ENCODE results near the gene MAGI2. TPM values are rescaled to one million over a fixed set of nuclear protein-coding genes. Genes with fewer than 3 reads are reported as not detected.

The MAGI2 gene
- polyA plus RNA-seq, 4 donors, result 36.8 to 43.5 (median 38.3) TPM

DNA sequence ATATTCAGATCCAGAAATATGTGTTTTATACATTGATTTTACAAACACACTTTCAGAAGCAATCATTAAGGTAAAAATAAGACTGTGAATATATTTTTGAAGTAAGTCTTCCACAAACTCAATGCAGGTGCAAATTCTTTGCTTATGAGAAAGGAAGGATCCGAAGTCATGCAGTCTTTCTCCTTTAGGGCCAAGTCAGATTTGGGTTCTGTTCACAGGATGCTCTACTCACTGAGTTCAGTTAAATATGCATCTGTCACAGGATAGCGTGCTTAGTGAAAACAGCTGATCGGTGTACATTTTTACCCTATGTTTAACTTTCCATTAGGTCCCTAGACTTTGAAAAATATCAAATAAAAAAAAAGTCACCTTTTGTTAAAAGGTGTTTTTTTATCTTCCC lies 1046.4 kb downstream of the MAGI2 start:
- DNase-seq (ENCODE audit: low read depth in 4 of 4, low spot score in 3 of 4), result no peak

GRCh38 chr7:78406531-78406930 lies 1046.9 kb downstream of the MAGI2 start:
- DNase-seq (ENCODE audit: low read depth in 4 of 4, low spot score in 3 of 4), result no peak

GRCh38 chr7:78402096-78402495 lies 1051.4 kb downstream of the MAGI2 start:
- DNase-seq (ENCODE audit: low read depth in 4 of 4, low spot score in 3 of 4), result no peak

GRCh38 chr7:78400038-78400437 lies 1053.4 kb downstream of the MAGI2 start:
- DNase-seq (ENCODE audit: low read depth in 4 of 4, low spot score in 3 of 4), result no peak

GRCh38 chr7:78399033-78399769 lies 1054.3 kb downstream of the MAGI2 start:
- no peak for DNase-seq (ENCODE audit: low read depth in 4 of 4, low spot score in 3 of 4)

GRCh38 chr7:78398576-78398975 lies 1054.9 kb downstream of the MAGI2 start:
- DNase-seq (ENCODE audit: low read depth in 4 of 4, low spot score in 3 of 4), result no peak

DNA sequence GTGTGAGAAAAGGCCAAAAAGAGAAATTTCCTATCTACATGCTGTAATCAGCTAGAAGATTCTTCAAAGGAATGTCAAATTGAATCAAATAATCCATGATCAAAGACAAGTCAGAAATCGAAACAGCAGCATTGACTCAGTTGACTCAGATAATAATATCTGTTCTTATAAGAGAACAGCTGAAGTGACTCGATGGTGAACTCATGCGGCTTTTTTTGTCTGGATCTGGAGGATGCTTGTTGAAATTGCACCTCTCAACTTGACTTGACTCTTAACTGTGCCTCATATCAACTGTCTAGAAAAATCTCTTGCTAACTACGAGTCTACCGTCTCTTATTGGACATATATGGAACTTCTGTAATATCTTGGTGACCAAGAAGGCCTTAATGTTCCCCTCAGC lies 1055.4 kb downstream of the MAGI2 start:
- no peak for DNase-seq (ENCODE audit: low read depth in 4 of 4, low spot score in 3 of 4)

- DNase-seq (ENCODE audit: low read depth in 4 of 4, low spot score in 3 of 4), result no peak
These were observed 1057.3 kb downstream of the MAGI2 start for GRCh38 chr7:78396210-78396609.

GRCh38 chr7:78395298-78396036 lies 1058.0 kb downstream of the MAGI2 start:
- DNase-seq (ENCODE audit: low read depth in 4 of 4, low spot score in 3 of 4), result no peak

DNA sequence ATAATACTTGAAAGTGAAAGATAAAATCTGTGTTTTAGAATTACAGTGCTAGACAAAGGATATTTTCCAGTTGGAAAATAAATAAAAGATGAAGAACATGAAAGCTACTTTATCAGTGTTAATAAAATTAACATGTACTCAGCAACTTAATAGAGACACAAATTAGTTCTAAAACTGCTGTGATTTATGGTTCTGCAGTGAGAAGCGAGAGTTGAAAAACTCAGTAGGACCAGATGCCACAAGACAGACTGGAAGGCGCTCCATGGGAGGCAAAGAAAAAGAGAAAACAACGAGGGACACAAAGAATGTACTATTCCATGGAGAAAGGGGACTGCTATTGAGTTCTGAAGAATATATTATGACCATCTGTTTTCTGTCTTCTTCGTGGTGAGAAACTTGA lies 1064.4 kb downstream of the MAGI2 start:
- DNase-seq (ENCODE audit: low read depth in 4 of 4, low spot score in 3 of 4), result no peak

- DNase-seq (ENCODE audit: low read depth in 4 of 4, low spot score in 3 of 4), result no peak
These were observed 1066.9 kb downstream of the MAGI2 start for GRCh38 chr7:78386520-78386919.

DNA sequence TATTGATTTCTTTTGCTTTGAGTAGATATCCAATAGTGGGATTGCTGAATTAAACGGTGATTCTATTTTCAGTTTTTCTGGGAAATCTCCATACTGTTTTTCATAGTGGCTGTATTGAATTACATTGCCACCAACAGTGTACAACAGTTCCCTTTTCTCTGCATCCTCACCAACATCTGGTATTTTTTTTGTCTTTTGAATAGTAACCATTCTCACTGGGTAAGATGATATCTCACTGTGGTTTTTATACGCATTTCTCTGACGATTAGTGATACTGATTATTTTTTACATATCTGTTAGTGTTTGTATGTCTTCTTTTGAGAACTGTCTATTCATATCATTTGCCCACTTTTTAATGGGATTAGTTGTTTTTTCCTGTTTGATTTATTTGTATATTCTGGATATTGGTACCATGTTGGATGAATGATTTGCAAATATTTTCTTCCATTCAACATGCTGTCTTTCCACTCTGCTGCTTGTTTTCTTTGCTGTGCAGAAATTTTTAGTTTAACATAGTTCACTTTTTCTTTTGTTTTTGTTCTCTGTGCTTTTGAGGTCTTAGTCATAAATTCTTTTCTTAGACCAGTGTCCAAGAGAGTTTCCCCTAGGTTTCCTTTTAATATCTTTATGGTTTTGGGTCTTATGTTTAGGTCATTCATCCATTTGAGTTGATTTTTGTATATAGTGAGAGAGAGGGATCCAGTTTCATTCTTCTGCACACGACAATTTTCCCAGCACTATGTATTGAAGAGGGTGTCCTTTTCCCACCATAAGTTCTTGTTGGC lies 1070.2 kb downstream of the MAGI2 start:
- DNase-seq (ENCODE audit: low read depth in 4 of 4, low spot score in 3 of 4), result no peak

GRCh38 chr7:78379148-78379547 lies 1074.3 kb downstream of the MAGI2 start:
- DNase-seq (ENCODE audit: low read depth in 4 of 4, low spot score in 3 of 4), result no peak

DNA sequence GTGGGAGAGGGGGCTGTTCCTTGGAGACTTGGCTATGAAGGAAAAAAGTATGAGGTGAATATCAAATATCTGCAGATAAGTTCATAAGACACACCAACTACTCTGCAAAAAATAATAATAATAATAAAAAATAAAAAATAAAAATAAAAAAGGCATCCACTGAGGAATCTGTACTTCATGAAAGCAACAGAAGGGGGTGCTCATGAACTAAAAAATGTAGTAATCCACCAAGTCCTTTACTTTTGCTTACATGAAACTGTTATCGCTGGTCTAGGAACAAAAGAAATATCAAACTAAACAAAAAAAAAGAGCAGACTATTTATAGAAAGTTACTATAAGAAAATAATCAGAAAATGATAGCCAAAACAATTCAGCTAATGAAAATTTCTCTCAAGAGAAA lies 1075.9 kb downstream of the MAGI2 start:
- DNase-seq (ENCODE audit: low read depth in 4 of 4, low spot score in 3 of 4), result no peak

GRCh38 chr7:78370936-78371335 lies 1082.5 kb downstream of the MAGI2 start:
- no peak for DNase-seq (ENCODE audit: low read depth in 4 of 4, low spot score in 3 of 4)

GRCh38 chr7:78368771-78369170 lies 1084.7 kb downstream of the MAGI2 start:
- no peak for DNase-seq (ENCODE audit: low read depth in 4 of 4, low spot score in 3 of 4)

DNA sequence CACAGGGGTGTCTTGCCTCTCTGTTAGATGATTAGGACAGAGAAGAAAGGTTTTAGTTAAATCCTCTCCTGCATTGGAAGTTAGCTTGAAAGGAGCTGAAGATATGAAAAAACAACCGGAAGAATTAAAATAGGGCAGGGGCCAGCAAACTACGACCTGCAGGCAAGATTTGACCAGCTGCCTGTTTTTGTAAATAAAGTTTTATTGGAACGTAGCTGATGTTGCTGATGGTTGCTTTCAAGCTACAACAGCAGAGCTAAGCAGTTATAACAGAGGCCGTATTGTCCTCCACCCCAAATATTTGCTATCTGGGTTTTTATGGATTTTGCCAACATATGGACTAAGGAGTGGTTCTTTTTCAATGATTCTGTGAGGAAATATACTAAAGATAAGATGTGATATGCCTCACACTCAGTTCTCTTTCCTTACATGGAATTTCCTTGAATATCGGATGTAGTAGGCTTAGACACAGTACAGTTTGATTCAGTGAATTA lies 1086.1 kb downstream of the MAGI2 start:
- no peak for DNase-seq (ENCODE audit: low read depth in 4 of 4, low spot score in 3 of 4)

DNA sequence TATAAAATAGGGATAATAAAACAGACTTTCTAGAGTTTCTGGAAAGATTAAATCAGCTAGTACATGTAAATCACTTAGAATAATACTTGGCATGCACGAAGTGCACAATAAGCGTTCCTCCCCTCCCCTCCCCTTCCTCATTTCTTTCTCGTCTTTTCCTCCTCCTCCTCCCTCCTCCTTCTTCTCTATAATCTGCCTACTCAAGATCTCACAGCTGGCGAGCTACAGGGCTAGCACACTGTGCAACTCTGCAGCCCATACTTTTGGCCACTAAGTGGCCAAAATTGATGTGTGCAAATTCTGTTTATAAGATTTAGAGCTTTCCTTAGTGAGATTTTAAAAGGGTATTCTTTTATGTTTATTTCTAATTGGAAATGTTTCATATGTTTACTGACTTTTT lies 1089.6 kb downstream of the MAGI2 start:
- no peak for DNase-seq (ENCODE audit: low read depth in 4 of 4, low spot score in 3 of 4)

- no peak for DNase-seq (ENCODE audit: low read depth in 4 of 4, low spot score in 3 of 4)
These were observed 1093.6 kb downstream of the MAGI2 start for GRCh38 chr7:78359836-78360235.

- no peak for DNase-seq (ENCODE audit: low read depth in 4 of 4, low spot score in 3 of 4)
These were observed 1095.8 kb downstream of the MAGI2 start for GRCh38 chr7:78357709-78358108.

GRCh38 chr7:78355834-78356233 lies 1097.6 kb downstream of the MAGI2 start:
- no peak for DNase-seq (ENCODE audit: low read depth in 4 of 4, low spot score in 3 of 4)

All from right renal pelvis (tissue), 4 donors.